ENCODE measurements around the gene TMEM207.

- TF ChIP-seq EZH2 (IDR thresholded peaks at IDR 0.05; ENCODE audit: low read depth, low read length, severe bottlenecking), result no peak
- no peak for TF ChIP-seq POLR2A (IDR thresholded peaks at IDR 0.05; ENCODE audit: control extremely low read depth in 1 of 2, low read depth in 2 of 2, low read length in 2 of 2)
- no peak for TF ChIP-seq CTCF (IDR thresholded peaks at IDR 0.05; ENCODE audit: control extremely low read depth in 1 of 3, insufficient read depth in 1 of 3, low read depth in 1 of 3, low read length in 3 of 3)
- TF ChIP-seq NANOG (IDR thresholded peaks at IDR 0.05; ENCODE audit: insufficient read depth, low read depth, low read length, poor library complexity, severe bottlenecking), result no peak
- no peak for TF ChIP-seq MAFK (IDR thresholded peaks at IDR 0.05; ENCODE audit: low read depth, low read length)
Observed at GRCh38 chr3:190385731-190386688, 63.7 kb downstream of the TMEM207 start.

Measured in H1 (cell line).